GM03348 (cell line): ENCODE results near the gene POLR2E.

Experiments used
- DNase-seq: peaks from one replicate; pipeline ENCODE4 v3.0.0; 2012; ENCODE audit warnings: low spot score

Gene POLR2E

DNA sequence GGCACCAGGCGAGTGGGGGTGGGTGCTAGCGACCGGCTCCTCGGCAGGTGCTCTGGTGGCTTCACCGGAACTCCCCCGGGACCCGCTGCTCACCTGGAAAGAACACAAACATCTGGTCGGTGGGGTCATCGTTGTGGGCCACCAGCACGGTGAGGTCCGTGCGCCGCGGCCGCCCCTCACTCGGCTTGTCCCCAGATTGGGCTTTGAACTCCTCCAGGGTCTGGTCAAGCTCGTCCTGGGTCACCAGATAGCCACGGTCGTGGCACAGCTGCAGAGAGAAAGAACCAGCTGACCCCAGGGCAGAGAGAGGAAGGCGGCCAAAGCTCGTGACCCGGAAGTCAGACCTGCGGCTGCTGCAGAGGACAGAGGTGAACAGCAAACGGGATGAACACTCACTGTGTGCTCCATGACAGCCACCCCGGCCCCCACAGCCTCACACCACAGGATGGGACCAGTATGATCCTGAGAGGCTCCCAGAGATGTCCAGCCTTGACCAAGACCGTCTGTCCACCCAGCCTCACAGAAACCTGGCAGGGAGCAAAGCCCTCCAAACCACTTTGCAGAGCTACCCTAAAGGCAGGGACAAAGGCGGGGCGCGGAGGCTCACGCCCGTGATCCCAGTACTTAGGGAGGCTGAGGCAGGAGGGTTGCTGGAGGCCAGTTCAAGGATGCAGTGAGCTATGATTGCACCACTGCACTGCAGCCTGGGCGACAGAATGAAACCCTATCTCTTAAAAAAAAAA is 1.2 kb downstream of the POLR2E start:
- no peak for DNase-seq

DNA sequence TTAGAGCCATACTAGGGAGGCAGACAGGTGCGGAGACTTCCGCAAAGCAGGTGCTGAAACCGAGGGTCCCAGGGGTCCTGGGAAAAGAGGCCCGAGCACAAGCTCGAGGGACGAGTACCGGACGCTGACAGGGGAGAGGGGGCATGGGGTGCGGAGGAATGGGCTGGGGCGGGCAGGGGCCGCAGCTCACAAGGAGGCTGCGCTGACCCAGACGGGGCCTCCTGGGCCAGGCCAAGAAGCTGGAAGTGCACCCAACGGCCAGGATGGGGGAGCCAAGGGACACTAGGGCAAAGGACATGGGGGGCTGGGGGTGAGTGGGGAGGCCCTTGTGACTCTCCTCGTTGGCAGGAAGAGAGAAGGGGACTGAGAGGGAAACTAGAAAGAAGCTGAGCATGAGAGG is 1.8 kb downstream of the POLR2E start:
- no peak for DNase-seq

DNA sequence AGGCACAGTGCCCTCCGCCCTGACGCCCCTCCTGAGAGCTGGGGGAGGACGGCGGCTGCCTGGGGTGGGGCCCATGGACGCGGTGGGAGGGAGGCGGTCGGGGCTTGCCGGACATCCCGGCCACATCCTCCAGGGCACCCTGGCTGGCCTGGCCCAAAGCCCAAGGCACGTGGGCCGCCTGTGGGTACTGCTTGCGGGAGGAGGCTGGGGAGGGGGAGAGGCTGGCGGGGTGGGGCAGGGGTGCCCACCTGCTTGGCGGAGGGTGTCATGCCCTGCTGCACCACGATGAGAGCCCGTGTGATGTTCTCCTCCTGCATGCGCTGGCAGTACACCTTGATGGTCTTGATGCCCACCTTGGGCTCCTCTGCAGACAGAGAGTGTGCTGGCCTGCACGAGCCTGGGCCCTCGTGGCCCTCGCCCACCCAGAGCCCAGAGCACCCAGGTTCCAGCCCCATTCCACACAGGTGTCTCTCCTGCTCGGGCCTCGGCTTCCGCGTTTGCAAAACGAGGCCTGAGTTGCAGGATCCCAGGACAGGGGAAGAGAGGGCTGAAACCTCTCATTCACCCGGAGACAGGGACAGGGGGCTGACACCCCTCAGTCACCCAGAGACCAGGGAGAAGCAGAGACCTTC is 3.5 kb downstream of the POLR2E start:
- DNase-seq = no peak

DNA sequence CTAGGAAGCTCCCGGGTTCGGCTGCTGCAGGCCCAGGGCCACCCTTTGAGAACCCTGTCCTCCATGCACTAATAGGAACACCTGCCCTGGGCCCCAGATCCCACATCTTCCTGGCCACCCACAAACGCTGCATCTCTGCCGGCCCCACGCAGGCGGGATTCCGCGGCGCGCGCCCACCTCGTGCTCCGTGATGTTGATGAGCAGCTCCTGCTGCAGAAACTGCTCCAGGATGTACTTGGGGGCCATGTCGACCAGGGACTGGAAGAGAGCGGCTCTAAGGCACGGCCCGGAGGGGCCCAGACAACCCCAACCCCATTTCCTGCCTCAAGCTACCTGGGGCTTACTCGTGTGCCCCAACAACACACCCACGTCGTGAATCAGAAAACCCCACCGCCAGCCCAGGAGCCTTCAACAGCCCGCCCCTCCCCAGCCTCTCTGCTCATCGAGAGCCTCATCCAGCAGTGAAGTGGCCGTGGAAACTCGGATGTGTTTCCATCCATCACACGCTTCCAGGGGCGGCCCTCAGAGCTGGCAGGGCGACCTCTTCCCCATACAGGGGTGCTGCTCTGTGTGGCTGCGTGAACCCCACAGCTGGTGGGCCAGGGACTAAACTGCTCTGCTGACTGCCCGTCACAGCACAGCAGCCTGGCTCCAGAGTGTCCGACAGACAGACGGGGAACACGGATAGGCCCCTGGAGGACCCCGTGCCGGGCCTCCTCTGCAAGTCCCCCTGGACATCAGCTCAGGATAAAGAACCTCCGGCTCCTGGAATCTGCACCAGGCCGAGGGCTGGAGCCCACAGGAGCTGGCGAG is 4.2 kb downstream of the POLR2E start:
- no peak for DNase-seq

DNA sequence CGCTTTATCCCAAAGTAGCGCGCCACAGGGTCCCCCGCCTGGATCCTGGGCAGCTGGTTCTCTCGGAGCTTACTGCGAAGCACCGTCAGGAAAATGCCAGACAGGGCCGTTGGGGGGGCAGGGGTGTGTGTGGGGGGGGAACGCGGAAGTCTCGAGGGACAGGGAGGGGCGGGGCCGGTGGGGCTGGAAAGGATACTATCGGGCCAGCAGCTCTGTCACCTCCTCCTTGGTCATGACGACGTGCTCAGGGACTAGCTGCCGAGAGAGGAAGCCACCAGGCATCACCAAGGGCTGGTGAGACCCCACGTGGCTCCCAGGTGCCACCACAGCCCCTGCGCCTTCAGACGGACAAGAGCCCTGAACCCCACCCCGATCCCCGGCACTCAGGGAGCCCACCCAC is 5.3 kb downstream of the POLR2E start:
- DNase-seq = no peak

DNA sequence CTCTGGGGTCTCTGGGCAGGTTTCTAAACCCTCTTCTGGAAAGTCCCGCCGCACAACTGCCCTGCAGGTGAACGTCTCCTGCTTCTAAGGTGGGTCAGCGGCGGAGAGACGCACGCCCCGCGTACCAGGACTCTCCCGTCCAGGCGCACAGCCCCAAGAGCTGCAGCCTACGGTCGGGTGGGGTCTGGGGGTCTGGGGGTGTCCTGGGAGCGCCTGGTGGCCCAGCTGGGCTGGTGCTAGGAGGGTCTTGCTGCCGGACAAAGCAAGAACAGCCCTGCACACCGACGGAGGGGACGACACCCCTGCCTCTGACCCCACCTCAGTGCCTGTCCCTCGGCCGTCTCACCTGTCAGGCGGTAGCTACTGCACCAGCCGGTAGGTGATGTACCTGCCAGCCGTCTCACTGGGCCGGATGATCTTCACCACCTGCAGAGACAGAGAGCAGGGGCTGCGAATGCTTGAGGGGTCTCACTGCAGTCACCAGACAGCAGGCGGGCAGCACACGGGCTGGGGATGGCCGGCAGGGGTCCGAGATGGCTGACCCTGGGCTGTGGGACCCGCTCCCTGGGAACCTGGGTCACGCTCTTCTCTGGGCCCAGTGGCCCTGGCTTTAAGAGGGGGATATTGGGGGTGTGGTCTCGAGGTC is 5.9 kb downstream of the POLR2E start:
- no peak for DNase-seq

DNA sequence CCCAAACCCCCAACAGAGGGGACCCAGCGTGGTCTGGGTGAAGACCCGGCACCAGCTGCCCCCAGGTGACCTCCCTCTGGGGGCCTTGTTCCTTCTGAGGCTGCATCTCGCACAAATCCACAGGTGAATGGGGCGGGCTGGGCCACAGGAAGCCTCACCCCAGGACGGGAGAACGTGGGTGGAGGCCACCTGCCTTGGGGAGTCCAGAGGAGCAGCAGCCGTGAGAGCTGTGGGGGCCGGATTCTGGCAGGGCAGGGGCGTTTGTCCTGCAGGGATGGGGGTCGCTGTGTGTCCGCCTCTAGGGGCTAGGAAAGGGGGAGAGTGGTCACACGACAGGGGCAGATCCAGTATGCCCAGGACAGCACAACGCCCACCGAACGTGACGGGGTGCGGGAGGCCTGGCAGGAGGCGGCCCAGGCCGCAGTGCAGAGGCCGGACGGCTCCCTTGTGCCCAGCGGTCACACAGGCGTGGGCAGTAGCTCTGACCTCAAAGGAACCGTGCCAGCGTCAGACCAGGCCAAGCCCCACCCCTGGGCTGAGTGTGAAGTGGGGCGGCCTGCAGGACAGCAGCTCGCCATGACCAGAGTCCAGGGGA is 6.7 kb downstream of the POLR2E start:
- DNase-seq = no peak

DNA sequence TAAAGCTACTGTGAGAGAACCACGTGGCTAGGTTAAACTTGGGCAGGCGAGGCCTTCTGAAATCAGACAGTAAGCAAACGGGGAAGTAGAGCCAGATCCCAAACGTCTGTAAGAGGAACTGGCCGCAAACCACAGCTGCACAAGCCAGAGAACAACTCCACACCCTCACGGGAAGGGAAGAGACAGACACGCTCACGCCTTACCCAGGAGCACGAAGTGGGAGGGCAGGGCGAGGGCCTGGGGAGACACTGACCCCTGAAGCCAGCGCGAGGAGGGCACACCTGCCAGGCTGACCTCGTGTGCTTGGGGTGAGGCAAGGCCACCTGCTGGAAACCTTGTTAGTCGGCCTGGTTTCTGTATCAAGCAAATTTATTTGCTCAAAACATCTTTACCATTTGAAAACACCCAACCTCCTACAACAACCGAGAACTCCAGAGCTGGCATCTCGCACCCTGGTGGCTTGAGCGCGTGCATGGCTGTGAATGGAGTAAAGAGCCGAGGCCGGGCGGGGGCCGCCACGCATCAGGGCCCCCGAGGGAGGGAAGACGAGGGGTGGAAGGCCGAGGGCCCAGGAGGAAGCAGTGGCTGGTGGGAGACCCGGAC is 7.3 kb downstream of the POLR2E start:
- no peak for DNase-seq

DNA sequence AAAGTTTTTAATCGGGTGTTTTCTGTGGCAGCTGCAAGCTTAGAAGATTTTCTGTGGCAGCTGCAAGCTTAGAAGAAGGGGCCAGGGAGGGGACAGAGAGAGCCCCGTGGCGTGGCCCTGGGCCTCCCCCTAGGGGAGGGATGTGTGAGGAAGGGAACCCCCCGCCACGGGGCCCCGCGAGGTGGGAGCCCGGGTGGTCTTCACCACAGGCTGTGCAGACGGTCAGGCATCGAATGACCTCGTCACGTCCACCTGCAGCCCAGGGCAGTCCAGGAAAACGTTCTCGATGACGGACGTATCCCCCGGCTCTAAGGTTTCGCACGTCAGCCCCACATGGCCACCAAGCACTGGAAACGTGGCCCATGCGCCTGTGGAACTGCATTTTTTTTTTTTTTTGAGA is 8.6 kb downstream of the POLR2E start:
- no peak for DNase-seq

DNA sequence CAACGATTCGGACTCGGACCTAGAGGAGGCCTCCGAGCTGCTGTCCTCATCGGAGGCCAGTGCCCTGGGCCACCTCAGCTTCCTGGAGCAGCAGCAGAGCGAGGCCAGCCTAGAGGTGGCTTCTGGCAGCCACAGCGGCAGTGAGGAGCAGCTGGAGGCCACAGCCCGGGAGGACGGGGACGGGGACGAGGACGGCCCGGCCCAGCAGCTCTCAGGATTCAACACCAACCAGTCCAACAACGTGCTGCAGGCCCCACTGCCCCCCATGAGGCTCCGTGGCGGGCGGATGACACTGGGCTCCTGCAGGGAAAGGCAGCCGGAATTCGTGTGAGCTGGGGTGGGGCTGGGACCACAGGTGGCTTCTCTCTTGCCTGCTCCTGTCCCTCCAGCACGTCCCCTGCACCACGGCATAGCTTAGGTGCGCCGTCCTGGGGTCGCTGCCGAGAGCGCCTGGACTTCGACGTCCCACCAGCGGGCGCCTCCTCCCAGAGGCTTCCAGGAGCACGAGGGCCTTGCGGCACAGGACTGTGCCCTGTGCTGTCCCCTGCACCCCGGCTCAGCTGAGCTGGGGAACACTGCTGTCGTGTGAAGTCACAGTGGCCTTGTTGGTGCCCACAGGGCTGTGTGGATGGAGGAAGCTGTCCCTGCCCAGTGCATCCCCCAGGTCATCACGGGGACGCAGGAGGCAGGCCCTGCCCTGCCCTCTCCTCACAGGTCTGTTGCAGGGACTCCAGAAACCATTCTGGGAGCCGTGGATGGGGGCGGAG is 9.3 kb downstream of the POLR2E start:
- DNase-seq = no peak

DNA sequence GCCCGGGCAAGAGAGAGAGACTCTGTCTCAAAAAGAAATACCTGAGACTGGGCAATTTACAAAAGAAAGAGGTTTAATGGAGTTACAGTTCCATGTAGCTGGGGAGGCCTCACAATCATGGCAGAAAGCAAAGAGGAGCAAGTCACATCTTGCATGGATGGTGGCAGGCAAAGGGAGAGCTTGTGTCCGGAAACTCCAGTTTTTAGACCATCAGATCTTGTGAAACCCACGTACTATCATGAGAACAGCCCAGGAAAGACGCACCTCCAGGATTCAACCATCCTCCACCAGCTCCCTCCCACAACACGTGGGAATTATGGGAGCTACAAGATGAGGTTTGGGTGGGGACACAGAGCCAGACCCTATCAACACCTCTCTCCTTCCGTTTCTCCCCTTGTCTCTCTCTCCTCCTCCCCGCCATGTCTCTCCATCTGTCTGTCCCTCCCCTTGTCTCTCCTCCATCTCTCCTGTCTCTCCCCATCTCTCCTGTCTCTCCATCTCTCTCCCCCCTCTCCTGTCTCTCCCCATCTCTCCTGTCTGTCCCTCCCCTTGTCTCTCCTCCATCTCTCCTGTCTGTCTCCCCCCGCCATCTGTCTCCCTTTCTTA is 10.0 kb downstream of the POLR2E start:
- no peak for DNase-seq

DNA sequence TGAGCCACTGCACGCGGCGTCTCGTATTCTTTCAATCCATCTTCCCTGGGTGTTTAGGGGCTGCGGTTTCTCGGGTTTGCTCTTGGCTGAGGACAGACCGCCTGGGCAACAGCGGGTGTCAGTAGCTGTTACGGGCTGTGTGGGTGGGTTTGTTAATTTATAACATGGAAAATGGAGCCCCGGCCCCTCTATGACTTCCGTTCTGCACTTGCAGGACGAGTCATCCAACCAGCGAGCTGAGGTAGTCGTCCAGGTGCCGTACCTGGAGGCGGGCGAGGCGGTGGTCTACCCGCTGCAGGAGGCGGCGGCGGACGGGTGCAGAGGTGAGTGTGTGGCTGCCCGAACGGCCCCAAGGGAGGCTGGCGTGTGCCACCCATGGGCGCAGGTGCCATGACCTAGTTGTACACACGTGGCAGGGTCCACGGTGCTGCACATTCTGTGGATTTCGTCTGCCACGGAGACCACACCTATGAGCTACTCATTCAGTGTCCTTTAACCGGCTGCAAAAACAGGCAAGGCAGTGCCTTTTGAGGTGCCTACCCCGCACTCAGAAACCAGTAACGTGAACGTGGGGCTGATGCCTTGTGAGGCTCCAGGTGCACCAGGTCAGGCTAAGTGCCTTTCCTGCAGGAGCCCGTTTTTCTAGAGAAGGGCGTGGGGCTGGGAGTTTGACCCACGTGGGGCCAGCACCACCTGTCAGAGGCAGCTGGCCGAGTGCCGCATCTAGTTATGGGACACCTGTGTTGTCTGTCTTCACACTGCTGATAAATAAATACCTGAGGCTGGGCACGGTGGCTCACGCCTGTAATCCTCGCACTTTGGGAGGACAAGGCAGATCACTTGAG is 10.9 kb downstream of the POLR2E start:
- no peak for DNase-seq

DNA sequence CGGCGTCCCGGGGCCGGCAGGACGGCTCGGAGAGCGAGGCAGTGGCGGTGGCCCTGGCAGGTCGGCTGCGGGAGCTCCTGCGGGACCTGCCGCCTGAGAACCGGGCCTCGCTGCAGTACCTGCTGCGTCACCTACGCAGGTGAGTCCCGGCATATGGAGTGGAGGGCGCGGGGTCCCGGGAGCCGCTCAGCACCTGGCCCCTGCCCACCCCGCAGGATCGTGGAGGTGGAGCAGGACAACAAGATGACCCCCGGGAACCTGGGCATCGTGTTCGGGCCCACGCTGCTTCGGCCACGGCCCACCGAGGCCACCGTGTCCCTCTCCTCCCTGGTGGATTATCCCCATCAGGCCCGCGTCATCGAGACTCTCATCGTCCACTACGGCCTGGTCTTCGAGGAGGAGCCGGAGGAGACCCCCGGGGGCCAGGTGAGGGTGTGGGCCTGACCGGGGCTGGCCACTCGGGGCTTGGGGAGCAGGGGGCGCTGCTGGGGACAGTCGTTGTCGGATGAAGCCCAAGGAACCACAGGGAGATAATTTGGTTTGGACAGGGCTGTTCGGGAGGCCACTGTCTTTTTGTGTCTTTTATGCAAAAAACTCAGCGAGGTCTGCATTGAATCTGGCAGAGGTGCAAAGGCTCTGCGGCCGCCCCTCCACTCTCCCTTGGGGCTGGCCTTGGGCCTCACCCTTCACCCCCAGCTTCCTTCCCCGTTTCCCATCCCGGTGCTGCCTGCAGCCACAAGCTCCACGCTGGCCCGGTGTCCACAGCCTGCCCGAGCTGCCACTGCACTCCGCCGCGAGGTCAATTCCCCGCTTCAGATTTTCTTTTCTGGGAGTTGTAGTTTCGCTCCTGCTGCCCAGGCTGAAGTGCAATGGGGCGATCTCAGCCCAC is 12.0 kb downstream of the POLR2E start:
- DNase-seq = no peak

DNA sequence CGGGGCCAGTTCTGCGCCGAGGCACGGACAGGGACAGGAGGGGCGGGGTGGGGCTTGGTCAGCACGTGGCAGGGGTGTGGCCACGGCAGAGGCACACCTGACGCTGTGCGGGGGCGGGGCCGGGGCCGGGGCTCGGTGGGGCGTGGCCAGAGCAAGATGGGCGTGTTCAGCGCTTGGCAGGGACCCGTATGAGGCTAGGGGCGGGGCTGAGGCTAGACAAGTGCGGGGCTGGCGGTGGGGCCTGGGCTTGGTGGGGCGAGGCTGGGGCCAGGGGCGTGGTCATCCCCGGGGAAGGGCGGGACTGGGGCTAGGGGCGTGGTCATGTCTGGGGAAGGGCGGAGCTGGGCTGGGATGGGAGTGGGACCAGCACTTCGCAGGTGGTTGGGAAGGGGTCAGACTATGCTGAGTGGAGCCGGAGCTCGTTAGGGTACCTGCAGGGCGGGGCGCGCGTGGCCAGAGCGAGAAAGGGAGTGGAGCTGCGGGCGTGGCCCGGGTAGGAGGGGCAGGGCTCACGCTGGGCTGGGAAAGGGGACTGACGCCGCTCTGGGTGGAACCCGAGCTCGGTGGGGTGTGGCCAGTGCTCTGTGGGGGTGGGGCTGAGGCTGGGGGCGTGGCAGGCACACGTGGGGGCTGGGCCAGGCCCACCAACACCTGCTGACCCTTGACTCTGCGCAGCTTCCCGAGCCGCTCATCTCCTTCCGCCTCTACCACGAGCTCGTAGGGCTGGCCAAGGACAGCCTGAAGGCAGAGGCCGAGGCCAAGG is 12.8 kb downstream of the POLR2E start:
- peak; percentile 67 for DNase-seq

DNA sequence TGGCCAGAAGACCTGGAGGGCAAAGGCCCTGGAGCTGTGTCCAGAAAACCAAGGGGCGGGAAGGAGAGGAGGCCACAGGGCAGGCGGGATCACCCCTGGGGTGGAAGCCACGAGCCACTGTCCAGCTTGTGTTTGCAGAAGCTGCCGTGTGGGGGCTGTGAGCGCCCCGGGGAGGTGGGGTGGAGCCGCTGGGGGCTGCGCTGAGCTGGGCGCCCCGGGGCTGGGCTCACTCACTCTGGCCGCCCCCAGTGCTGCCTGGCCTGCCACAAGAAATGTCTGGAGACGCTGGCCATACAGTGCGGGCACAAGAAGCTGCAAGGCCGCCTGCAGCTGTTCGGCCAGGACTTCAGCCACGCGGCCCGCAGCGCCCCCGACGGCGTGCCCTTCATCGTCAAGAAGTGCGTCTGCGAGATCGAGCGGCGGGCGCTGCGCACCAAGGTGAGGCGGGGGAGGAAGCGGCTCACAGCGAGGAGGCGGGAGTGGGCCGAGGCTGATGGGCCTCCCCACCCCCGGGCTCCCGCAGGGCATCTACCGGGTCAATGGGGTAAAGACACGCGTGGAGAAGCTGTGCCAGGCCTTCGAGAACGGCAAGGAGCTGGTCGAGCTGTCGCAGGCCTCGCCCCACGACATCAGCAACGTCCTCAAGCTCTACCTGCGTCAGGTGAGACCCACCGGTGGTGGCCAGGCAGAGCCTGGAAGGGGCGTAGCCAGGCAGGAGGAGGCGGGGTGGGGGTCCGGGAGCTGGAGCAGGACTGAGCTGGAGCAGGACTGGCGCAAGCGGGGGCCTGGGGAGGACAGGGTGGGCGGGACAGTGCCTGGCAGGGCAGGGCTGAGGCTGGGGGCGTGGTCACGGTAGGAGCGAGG is 13.6 kb downstream of the POLR2E start:
- DNase-seq = no peak

DNA sequence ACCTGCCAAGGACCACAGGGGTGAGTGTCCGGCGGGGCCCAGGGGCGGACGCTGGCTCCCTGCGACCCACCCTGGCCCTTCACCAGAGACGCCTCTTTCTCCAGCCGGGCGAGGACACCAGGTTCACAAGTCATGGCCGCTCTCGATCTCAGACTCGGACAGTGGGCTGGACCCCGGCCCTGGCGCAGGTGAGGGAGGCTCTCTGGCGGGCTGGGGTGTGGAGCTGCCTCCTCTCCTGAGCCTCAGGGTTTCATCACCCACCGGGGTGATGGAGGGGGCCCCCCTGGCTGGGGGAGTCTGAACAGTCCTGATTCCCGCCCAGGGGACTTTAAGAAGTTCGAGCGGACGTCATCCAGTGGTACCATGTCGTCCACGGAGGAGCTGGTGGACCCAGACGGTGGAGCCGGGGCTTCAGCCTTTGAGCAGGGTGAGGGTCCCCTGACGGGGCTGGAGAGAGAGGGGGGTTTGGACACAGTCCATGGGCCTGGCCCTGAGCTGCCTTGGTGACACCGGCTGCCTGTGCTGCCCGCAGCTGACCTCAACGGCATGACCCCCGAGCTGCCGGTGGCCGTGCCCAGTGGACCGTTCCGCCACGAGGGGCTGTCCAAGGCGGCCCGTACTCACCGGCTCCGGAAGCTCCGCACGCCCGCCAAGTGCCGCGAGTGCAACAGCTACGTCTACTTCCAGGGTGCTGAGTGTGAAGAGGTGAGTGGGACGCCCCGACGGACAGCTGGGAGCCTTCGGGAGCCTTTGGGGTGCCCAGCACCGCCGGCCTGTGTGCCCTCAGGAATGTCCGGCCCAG is 14.6 kb downstream of the POLR2E start:
- no peak for DNase-seq
